Measurements from ENCODE around the gene ELF4. TPM values are rescaled to one million over a fixed set of nuclear protein-coding genes. Genes with fewer than 3 reads are reported as not detected.

ELF4 gene
- total and polyA plus RNA-seq, 2 of the 4 experiments (the other 2 are of a cell fraction): 10.9 to 19.0 TPM

DNA sequence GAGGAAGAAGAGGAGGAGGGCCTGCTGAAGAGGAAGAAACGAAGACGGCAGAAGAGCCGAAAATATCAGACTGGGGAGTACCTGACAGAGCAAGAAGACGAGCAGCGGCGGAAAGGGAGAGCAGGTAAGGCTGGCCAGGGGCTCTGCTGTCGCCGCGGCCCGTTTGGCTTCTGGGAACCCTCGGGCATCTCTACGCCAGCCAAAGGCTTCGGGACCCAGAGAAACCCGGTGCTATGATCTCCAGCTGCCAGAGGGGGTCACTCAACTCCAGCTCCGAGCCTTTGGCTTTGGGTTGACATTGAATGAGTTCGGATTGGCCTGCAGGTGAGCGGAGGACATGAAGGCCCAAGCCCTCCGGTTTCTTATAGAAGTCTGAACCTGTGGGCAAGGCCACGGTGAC lies 85.0 kb downstream of the ELF4 start:
- H3K23ac ChIP-seq (ENCODE audit: low read depth, low read length): no peak overlapping the region
- H4K91ac ChIP-seq (ENCODE audit: insufficient read depth, low read depth, low read length): no peak overlapping the region
- POLR2A ChIA-PET (ENCODE audit: unreplicated experiment): no interaction called here
- no peak overlapping the region for H4K8ac ChIP-seq (ENCODE audit: low read depth in 2 of 2, low read length in 2 of 2)
- H4K20me1 ChIP-seq (ENCODE audit: insufficient read depth, low read length): no peaks in the 10 kb centered on the region
- 71% methylated on average over 15 of the region's 19 CpGs; no CpG with 5 or more reads in 1 of the 2 experiments for WGBS, 2 experiments (ENCODE audit: extremely low coverage in 2 of 2, insufficient read length in 1 of 2)
- intact Hi-C loops (cut with micrococcal nuclease): no loop called here
- H3K9me3 ChIP-seq (ENCODE audit: control insufficient read depth, insufficient read depth, low read length): no peaks in the 10 kb centered on the region
- H3K4me3 ChIP-seq (ENCODE audit: insufficient read depth, low read depth, low read length): no peak overlapping the region
- CTCF ChIA-PET: no interaction called here
- H2BK20ac ChIP-seq (ENCODE audit: low read depth, low read length): no peak overlapping the region
- peaks cover 1% of the 10 kb centered on the region; the same call in 1 of the 2 replicates for H3K27me3 ChIP-seq (ENCODE audit: control insufficient read depth, insufficient read depth, low read length)
- no peak overlapping the region for H3K14ac ChIP-seq (replicated peaks; ENCODE audit: low read depth, low read length)
- no peak overlapping the region for H2BK15ac ChIP-seq (ENCODE audit: low read depth, low read length)
- H2AK9ac ChIP-seq (replicated peaks; ENCODE audit: low read depth, low read length, poor library complexity): no peak overlapping the region
- no peak overlapping the region for H3K27ac ChIP-seq (ENCODE audit: insufficient read depth, low read length)
- H3K79me1 ChIP-seq (ENCODE audit: low read depth in 1 of 2, low read length in 2 of 2): no peaks in the 10 kb centered on the region
- ATAC-seq (ENCODE audit: low read depth) (no peak), DNase-seq (no peak)
- no peak overlapping the region for H2AK5ac ChIP-seq (ENCODE audit: low read depth, low read length)
- H2BK120ac ChIP-seq (ENCODE audit: low read depth, low read length): no peak overlapping the region
- H3K36me3 ChIP-seq (ENCODE audit: control insufficient read depth, insufficient read depth, low read length): peaks cover 16% of the 10 kb centered on the region
- no peak overlapping the region for H3K9ac ChIP-seq (ENCODE audit: low read depth, low read length)
- no peak overlapping the region for H3K18ac ChIP-seq (ENCODE audit: low read depth, low read length)
- H3K4ac ChIP-seq (ENCODE audit: low read depth, low read length): no peak overlapping the region
- no TSS peak for BruUV-seq (replicated peaks)
- H2AFZ ChIP-seq (replicated peaks; ENCODE audit: low read length, poor library complexity): no peak overlapping the region
- no peak overlapping the region for H3K4me2 ChIP-seq (ENCODE audit: low read depth, low read length)
- no peaks in the 10 kb centered on the region for H3K9me1 ChIP-seq (ENCODE audit: insufficient read depth, low read length)
- H2BK5ac ChIP-seq (ENCODE audit: low read depth, low read length, poor library complexity, severe bottlenecking): no peak overlapping the region
- dilution Hi-C loops (cut with HindIII; ENCODE audit: low sequenced_read_pairs, unreplicated experiment): no loop called here
- no peaks in the 10 kb centered on the region for H3K4me1 ChIP-seq (ENCODE audit: control insufficient read depth, insufficient read depth, low read length)
- H3K56ac ChIP-seq (ENCODE audit: extremely low read depth, insufficient read depth, low read length): no peak overlapping the region
- in situ Hi-C loops (cut with MboI; ENCODE audit: low sequenced_read_pairs): no loop called here
- TF ChIP-seq MXI1 (IDR thresholded peaks at IDR 0.05; ENCODE audit: borderline replicate concordance, low read depth, low read length) (no peak), MAZ (IDR thresholded peaks at IDR 0.05; ENCODE audit: borderline replicate concordance, low read depth, low read length) (no peak), CHD1 (IDR thresholded peaks at IDR 0.05; ENCODE audit: low read depth, low read length) (no peak), SMC3 (IDR thresholded peaks at IDR 0.05; ENCODE audit: low read depth, low read length) (no peak), FOS (IDR thresholded peaks at IDR 0.05; ENCODE audit: low read depth, low read length) (no peak), RAD21 (IDR thresholded peaks at IDR 0.05; ENCODE audit: low read length) (no peak)
- TF ChIP-seq, protein P1, sequence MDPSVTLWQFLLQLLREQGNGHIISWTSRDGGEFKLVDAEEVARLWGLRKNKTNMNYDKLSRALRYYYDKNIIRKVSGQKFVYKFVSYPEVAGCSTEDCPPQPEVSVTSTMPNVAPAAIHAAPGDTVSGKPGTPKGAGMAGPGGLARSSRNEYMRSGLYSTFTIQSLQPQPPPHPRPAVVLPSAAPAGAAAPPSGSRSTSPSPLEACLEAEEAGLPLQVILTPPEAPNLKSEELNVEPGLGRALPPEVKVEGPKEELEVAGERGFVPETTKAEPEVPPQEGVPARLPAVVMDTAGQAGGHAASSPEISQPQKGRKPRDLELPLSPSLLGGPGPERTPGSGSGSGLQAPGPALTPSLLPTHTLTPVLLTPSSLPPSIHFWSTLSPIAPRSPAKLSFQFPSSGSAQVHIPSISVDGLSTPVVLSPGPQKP (IDR thresholded peaks at IDR 0.05; ENCODE audit: borderline replicate concordance, low read depth, low read length): no peak
- TF ChIP-seq, protein P2, sequence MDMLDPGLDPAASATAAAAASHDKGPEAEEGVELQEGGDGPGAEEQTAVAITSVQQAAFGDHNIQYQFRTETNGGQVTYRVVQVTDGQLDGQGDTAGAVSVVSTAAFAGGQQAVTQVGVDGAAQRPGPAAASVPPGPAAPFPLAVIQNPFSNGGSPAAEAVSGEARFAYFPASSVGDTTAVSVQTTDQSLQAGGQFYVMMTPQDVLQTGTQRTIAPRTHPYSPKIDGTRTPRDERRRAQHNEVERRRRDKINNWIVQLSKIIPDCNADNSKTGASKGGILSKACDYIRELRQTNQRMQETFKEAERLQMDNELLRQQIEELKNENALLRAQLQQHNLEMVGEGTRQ (IDR thresholded peaks at IDR 0.05; ENCODE audit: low read depth, low read length): no peak
- H4K5ac ChIP-seq (ENCODE audit: low read depth, low read length): no peak overlapping the region
